ENCODE measurements around the gene SMIM10L2A. TPM values are rescaled to one million over a fixed set of nuclear protein-coding genes. Genes with fewer than 3 reads are reported as not detected.
"Not testable (repeated sequence)": the region's sequence is repeated elsewhere in the genome, so short reads cannot be mapped to it uniquely, and the experiment has no call there.

SMIM10L2A gene
- total RNA-seq, 1 experiment from 2014 or later: not detected

- DNase-seq (ENCODE audit: low read depth in 1 of 2, low spot score in 2 of 2): no peak
- no peaks in the 10 kb centered on the region for H3K36me3 ChIP-seq
- no peaks in the 10 kb centered on the region for H3K9me3 ChIP-seq (replicated peaks)
- no peak overlapping the region for H3K4me3 ChIP-seq
- H3K4me1 ChIP-seq (replicated peaks): no peaks in the 10 kb centered on the region
- H3K27me3 ChIP-seq (replicated peaks): no peaks in the 10 kb centered on the region
- no peak overlapping the region for H3K27ac ChIP-seq
These were observed 31.6 kb downstream of the SMIM10L2A start for GRCh38 chrX:135453381-135453780.

- Histone ChIP-seq H3K36me3 (no peaks in the 10 kb centered on the region), H3K27ac (no peak overlapping the region), H3K4me3 (no peak overlapping the region), H3K27me3 (replicated peaks) (no peaks in the 10 kb centered on the region), H3K4me1 (replicated peaks) (no peaks in the 10 kb centered on the region), H3K9me3 (replicated peaks) (no peaks in the 10 kb centered on the region)
- no peak for DNase-seq (ENCODE audit: low read depth in 1 of 2, low spot score in 2 of 2)
These were observed 33.1 kb downstream of the SMIM10L2A start for GRCh38 chrX:135454816-135455215.

GRCh38 chrX:135461756-135462155 is 40.0 kb downstream of the SMIM10L2A start:
- DNase-seq (ENCODE audit: low read depth in 1 of 2, low spot score in 2 of 2); H3K4me1 ChIP-seq (replicated peaks); H3K4me3 ChIP-seq; H3K27ac ChIP-seq; H3K9me3 ChIP-seq (replicated peaks); H3K36me3 ChIP-seq; H3K27me3 ChIP-seq (replicated peaks): not testable (repeated sequence)

GRCh38 chrX:135463937-135464336 is 42.2 kb downstream of the SMIM10L2A start:
- Histone ChIP-seq H3K27ac (no peak overlapping the region), H3K4me1 (replicated peaks) (no peaks in the 10 kb centered on the region), H3K27me3 (replicated peaks) (no peaks in the 10 kb centered on the region), H3K9me3 (replicated peaks) (no peaks in the 10 kb centered on the region), H3K36me3 (no peaks in the 10 kb centered on the region), H3K4me3 (no peak overlapping the region)
- DNase-seq (ENCODE audit: low read depth in 1 of 2, low spot score in 2 of 2): no peak

GRCh38 chrX:135476378-135476777 is 54.6 kb downstream of the SMIM10L2A start:
- H3K27ac ChIP-seq: no peak overlapping the region
- no peak for DNase-seq (ENCODE audit: low read depth in 1 of 2, low spot score in 2 of 2)

GRCh38 chrX:135477576-135477975 is 55.8 kb downstream of the SMIM10L2A start:
- Histone ChIP-seq H3K4me1 (replicated peaks) (no peaks in the 10 kb centered on the region), H3K9me3 (replicated peaks) (no peaks in the 10 kb centered on the region), H3K27me3 (replicated peaks) (no peaks in the 10 kb centered on the region), H3K36me3 (no peaks in the 10 kb centered on the region), H3K27ac (no peak overlapping the region), H3K4me3 (no peak overlapping the region)
- DNase-seq (ENCODE audit: low read depth in 1 of 2, low spot score in 2 of 2): peak; percentile 6 to 46

More at GRCh38 chrX:135476378-135476777, 54.6 kb downstream of the SMIM10L2A start:
- H3K36me3 ChIP-seq: no peaks in the 10 kb centered on the region
- no peaks in the 10 kb centered on the region for H3K9me3 ChIP-seq (replicated peaks)
- H3K27me3 ChIP-seq (replicated peaks): no peaks in the 10 kb centered on the region
- H3K4me3 ChIP-seq: no peak overlapping the region
- H3K4me1 ChIP-seq (replicated peaks): no peaks in the 10 kb centered on the region

Other genes with a start within 250 kb of the SMIM10L2A start
- not detected in 2 replicates for gene ETDA, start 169.9 kb upstream of the SMIM10L2A start, total RNA-seq (2014; rRNA removed; shearing (Covaris generic))
- not detected in 2 replicates for gene ETDC, start 112.5 kb upstream of the SMIM10L2A start, total RNA-seq (2014; rRNA removed; shearing (Covaris generic))
- gene ZNF75D, start 77.8 kb upstream of the SMIM10L2A start, total RNA-seq (2014; rRNA removed; shearing (Covaris generic)): 6.3 and 7.9 TPM in 2 replicates
- 6.3 and 7.9 TPM in 2 replicates for gene ZNF449, start 77.1 kb upstream of the SMIM10L2A start, total RNA-seq (2014; rRNA removed; shearing (Covaris generic))
- gene INTS6L, start 98.7 kb downstream of the SMIM10L2A start, total RNA-seq (2014; rRNA removed; shearing (Covaris generic)): 3.9 and 4.0 TPM in 2 replicates

All from SJSA1 (cell line).